NT2/D1 (cell line): ENCODE measurements around the gene CARM1.
"Not testable (repeated sequence)": the region's sequence is repeated elsewhere in the genome, so short reads cannot be mapped to it uniquely, and the experiment has no call there.

Experiments used
- DNase-seq: peaks from one replicate; pipeline ENCODE4 v3.0.0-alpha.2; 2011; ENCODE audit warnings: low read depth, low spot score
- H3K27me3 ChIP-seq: 2 replicates; pipeline ENCODE4 v1.6.0; 2011; ENCODE audit warnings: mild to moderate bottlenecking; ENCODE audit not compliant: insufficient read length, insufficient read depth
- H3K36me3 ChIP-seq: 2 replicates; pipeline ENCODE4 v1.6.1; 2011; ENCODE audit warnings: mild to moderate bottlenecking, low read length, mixed read lengths; ENCODE audit not compliant: insufficient read depth, insufficient read length
- H3K4me1 ChIP-seq: 2 replicates; pipeline ENCODE4 v1.5.1; 2011; ENCODE audit not compliant: insufficient read depth, insufficient read length
- H3K4me3 ChIP-seq: 2 replicates; pipeline ENCODE4 v1.5.1; 2011; ENCODE audit warnings: low read depth; ENCODE audit not compliant: insufficient read length
- H3K9ac ChIP-seq: 2 replicates; pipeline ENCODE4 v1.6.0; 2011; ENCODE audit warnings: low read depth; ENCODE audit not compliant: insufficient read length
- H3K9me3 ChIP-seq: 2 replicates; pipeline ENCODE4 v1.5.1; 2011; ENCODE audit warnings: mild to moderate bottlenecking, low read length; ENCODE audit not compliant: insufficient read depth
- SUZ12 ChIP-seq: IDR thresholded peaks from 2 replicates; pipeline ENCODE4 v1.6.1; 2011; ENCODE audit not compliant: insufficient read length, insufficient read depth; ENCODE audit errors: extremely low read depth
- YY1 ChIP-seq: IDR thresholded peaks from 2 replicates; pipeline ENCODE4 v1.6.1; 2011; ENCODE audit not compliant: insufficient read length, insufficient read depth
- ZNF274 ChIP-seq: IDR thresholded peaks from 2 replicates; pipeline ENCODE4 v1.6.1; 2011; ENCODE audit warnings: mild to moderate bottlenecking, low read depth, low read length

Gene CARM1

GRCh38 chr19:10852098-10852800, 19.1 kb upstream of the CARM1 start:
- no peak for TF ChIP-seq YY1
- no peak for TF ChIP-seq ZNF274
- TF ChIP-seq SUZ12 = no peak
- H3K4me1 ChIP-seq = peaks cover 3% of the 10 kb centered on the region
- no peaks in the 10 kb centered on the region for H3K27me3 ChIP-seq
- H3K9ac ChIP-seq = no peak overlapping the region
- no peak overlapping the region for H3K4me3 ChIP-seq
- no peak for DNase-seq
- no peaks in the 10 kb centered on the region for H3K36me3 ChIP-seq
- H3K9me3 ChIP-seq = no peaks in the 10 kb centered on the region

- H3K27me3 ChIP-seq = no peaks in the 10 kb centered on the region
- H3K4me3 ChIP-seq = no peak overlapping the region
- no peak for DNase-seq
- H3K9ac ChIP-seq = no peak overlapping the region
- peaks cover 3% of the 10 kb centered on the region for H3K4me1 ChIP-seq
- TF ChIP-seq SUZ12 (no peak), ZNF274 (no peak), YY1 (no peak)
- H3K9me3 ChIP-seq = no peaks in the 10 kb centered on the region
- H3K36me3 ChIP-seq = no peaks in the 10 kb centered on the region
Observed at GRCh38 chr19:10852941-10853340, 18.4 kb upstream of the CARM1 start.

- TF ChIP-seq YY1 = no peak
- TF ChIP-seq SUZ12 = no peak
- no peak for TF ChIP-seq ZNF274
- DNase-seq = no peak
- H3K36me3 ChIP-seq = no peaks in the 10 kb centered on the region
- H3K9ac ChIP-seq = no peak overlapping the region
- no peak overlapping the region for H3K4me3 ChIP-seq
- H3K27me3 ChIP-seq = no peaks in the 10 kb centered on the region
- H3K4me1 ChIP-seq = no peaks in the 10 kb centered on the region
- H3K9me3 ChIP-seq = no peaks in the 10 kb centered on the region
Observed at GRCh38 chr19:10854350-10855089, 16.8 kb upstream of the CARM1 start.

GRCh38 chr19:10855879-10856522, 15.4 kb upstream of the CARM1 start:
- peaks cover 2% of the 10 kb centered on the region for H3K4me1 ChIP-seq
- no peaks in the 10 kb centered on the region for H3K9me3 ChIP-seq
- DNase-seq = no peak
- no peak overlapping the region for H3K9ac ChIP-seq
- H3K36me3 ChIP-seq = no peaks in the 10 kb centered on the region
- H3K27me3 ChIP-seq = no peaks in the 10 kb centered on the region
- TF ChIP-seq SUZ12 (no peak), YY1 (no peak), ZNF274 (no peak)
- H3K4me3 ChIP-seq = no peak overlapping the region

GRCh38 chr19:10856899-10857298, 14.5 kb upstream of the CARM1 start:
- not testable (repeated sequence) for H3K27me3 ChIP-seq, H3K9ac ChIP-seq, H3K4me1 ChIP-seq, DNase-seq, H3K9me3 ChIP-seq, H3K4me3 ChIP-seq, H3K36me3 ChIP-seq

- H3K36me3 ChIP-seq = no peaks in the 10 kb centered on the region
- H3K9me3 ChIP-seq = no peaks in the 10 kb centered on the region
- H3K9ac ChIP-seq = no peak overlapping the region
- peaks cover 5% of the 10 kb centered on the region for H3K4me1 ChIP-seq
- DNase-seq = no peak
- no peak for TF ChIP-seq YY1
- no peak for TF ChIP-seq SUZ12
- TF ChIP-seq ZNF274 = no peak
- no peaks in the 10 kb centered on the region for H3K27me3 ChIP-seq
- H3K4me3 ChIP-seq = no peak overlapping the region
Observed at GRCh38 chr19:10858204-10858828, 13.0 kb upstream of the CARM1 start.

GRCh38 chr19:10861103-10861651, 10.2 kb upstream of the CARM1 start:
- no peak for DNase-seq
- H3K4me1 ChIP-seq = peaks cover 5% of the 10 kb centered on the region
- TF ChIP-seq ZNF274 = no peak
- TF ChIP-seq SUZ12 = no peak
- TF ChIP-seq YY1 = no peak
- no peaks in the 10 kb centered on the region for H3K27me3 ChIP-seq
- no peaks in the 10 kb centered on the region for H3K36me3 ChIP-seq
- no peak overlapping the region for H3K9ac ChIP-seq
- no peaks in the 10 kb centered on the region for H3K9me3 ChIP-seq
- H3K4me3 ChIP-seq = no peak overlapping the region
